Ishikawa (cell line): ENCODE data around the gene EPB42.

ENCODE experiments used
- CEBPB ChIP-seq: IDR thresholded peaks from 2 replicates; pipeline ENCODE4 v1.6.1; 2012
- CREB1 ChIP-seq: IDR thresholded peaks from 2 replicates; pipeline ENCODE4 v1.6.1; 2012; ENCODE audit warnings: low read depth
- EGR1 ChIP-seq: IDR thresholded peaks from 2 replicates; pipeline ENCODE4 v1.6.1; 2012
- EP300 ChIP-seq: IDR thresholded peaks from 2 replicates; pipeline ENCODE4 v1.6.1; 2012; ENCODE audit warnings: borderline replicate concordance
- FOXM1 ChIP-seq: IDR thresholded peaks from 2 replicates; pipeline ENCODE4 v1.6.1; 2012; ENCODE audit warnings: low read depth, borderline replicate concordance
- MAX ChIP-seq: IDR thresholded peaks from 2 replicates; pipeline ENCODE4 v1.6.1; 2012
- NFIC ChIP-seq: IDR thresholded peaks from 2 replicates; pipeline ENCODE4 v1.6.1; 2012
- RAD21 ChIP-seq: IDR thresholded peaks from 2 replicates; pipeline ENCODE4 v1.6.1; 2012; ENCODE audit warnings: low read depth
- TAF1 ChIP-seq: IDR thresholded peaks from 2 replicates; pipeline ENCODE4 v1.6.1; 2012; ENCODE audit warnings: low read depth, mild to moderate bottlenecking
- TCF12 ChIP-seq: IDR thresholded peaks from 2 replicates; pipeline ENCODE4 v1.6.1; 2012; ENCODE audit warnings: low read depth
- TEAD4 ChIP-seq: IDR thresholded peaks from 2 replicates; pipeline ENCODE4 v1.6.1; 2012
- YY1 ChIP-seq: IDR thresholded peaks from 2 replicates; pipeline ENCODE4 v1.6.1; 2012; ENCODE audit warnings: low read depth
- ZBTB7A ChIP-seq: IDR thresholded peaks from 2 replicates; pipeline ENCODE4 v1.6.1; 2012; ENCODE audit warnings: low read depth
- TF ChIP-seq, protein P1 (sequence below): IDR thresholded peaks from 2 replicates; pipeline ENCODE4 v1.6.1; 2012; ENCODE audit warnings: low read depth, mild to moderate bottlenecking
- TF ChIP-seq, protein P2 (sequence below): IDR thresholded peaks from 2 replicates; pipeline ENCODE4 v1.6.1; 2012

Gene EPB42

DNA sequence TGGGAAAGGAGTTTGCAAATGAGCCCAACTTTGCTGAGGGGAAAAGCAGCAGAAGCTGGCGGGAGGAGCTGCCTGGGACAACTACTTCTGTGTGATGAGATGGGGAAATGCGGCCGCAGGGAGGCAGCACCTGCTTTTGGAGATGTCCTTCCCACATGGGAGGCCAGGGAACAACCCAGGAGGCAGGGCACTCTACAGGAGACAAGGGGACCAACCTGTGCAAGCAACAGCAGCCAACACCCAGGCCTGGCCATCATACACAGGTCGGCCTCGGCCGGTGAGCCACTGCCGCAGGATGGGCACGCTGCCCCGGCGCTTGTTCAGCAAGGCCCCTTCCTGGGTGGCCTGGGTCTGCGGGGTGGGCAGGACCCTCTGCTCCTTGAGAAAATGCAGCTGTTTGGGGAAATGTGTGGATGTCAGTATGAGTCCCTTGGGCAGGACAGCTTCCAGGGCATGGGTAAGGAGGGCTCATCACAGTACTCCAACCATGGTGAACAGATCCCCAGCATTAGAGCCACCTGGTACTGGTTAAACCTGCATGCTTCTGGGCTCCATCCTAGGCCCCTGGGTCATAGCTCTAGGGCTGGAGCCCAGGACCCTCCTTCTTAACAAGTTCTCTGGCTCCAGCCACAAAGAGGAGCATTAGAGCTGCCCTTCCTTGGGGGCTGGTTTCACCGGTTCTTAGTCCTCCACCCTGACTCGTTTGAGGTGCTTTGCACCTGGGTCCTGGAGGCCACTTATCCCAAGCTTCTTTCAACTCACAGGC is 11.6 kb downstream of the EPB42 start:
- TF ChIP-seq RAD21 (peak; percentile 15; the same call in 1 of the 2 replicates), ZBTB7A (no peak)

- TF ChIP-seq EGR1 (no peak), TCF12 (no peak), YY1 (no peak), CREB1 (no peak), NFIC (no peak), EP300 (no peak), TAF1 (no peak), RAD21 (no peak), ZBTB7A (no peak), CEBPB (no peak), TEAD4 (no peak), FOXM1 (no peak), MAX (no peak)
- TF ChIP-seq, protein P1, sequence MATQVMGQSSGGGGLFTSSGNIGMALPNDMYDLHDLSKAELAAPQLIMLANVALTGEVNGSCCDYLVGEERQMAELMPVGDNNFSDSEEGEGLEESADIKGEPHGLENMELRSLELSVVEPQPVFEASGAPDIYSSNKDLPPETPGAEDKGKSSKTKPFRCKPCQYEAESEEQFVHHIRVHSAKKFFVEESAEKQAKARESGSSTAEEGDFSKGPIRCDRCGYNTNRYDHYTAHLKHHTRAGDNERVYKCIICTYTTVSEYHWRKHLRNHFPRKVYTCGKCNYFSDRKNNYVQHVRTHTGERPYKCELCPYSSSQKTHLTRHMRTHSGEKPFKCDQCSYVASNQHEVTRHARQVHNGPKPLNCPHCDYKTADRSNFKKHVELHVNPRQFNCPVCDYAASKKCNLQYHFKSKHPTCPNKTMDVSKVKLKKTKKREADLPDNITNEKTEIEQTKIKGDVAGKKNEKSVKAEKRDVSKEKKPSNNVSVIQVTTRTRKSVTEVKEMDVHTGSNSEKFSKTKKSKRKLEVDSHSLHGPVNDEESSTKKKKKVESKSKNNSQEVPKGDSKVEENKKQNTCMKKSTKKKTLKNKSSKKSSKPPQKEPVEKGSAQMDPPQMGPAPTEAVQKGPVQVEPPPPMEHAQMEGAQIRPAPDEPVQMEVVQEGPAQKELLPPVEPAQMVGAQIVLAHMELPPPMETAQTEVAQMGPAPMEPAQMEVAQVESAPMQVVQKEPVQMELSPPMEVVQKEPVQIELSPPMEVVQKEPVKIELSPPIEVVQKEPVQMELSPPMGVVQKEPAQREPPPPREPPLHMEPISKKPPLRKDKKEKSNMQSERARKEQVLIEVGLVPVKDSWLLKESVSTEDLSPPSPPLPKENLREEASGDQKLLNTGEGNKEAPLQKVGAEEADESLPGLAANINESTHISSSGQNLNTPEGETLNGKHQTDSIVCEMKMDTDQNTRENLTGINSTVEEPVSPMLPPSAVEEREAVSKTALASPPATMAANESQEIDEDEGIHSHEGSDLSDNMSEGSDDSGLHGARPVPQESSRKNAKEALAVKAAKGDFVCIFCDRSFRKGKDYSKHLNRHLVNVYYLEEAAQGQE, result no peak
- TF ChIP-seq, protein P2, sequence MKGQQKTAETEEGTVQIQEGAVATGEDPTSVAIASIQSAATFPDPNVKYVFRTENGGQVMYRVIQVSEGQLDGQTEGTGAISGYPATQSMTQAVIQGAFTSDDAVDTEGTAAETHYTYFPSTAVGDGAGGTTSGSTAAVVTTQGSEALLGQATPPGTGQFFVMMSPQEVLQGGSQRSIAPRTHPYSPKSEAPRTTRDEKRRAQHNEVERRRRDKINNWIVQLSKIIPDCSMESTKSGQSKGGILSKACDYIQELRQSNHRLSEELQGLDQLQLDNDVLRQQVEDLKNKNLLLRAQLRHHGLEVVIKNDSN, result no peak
These were observed 12.5 kb downstream of the EPB42 start for GRCh38 chr15:43208052-43209002.

DNA sequence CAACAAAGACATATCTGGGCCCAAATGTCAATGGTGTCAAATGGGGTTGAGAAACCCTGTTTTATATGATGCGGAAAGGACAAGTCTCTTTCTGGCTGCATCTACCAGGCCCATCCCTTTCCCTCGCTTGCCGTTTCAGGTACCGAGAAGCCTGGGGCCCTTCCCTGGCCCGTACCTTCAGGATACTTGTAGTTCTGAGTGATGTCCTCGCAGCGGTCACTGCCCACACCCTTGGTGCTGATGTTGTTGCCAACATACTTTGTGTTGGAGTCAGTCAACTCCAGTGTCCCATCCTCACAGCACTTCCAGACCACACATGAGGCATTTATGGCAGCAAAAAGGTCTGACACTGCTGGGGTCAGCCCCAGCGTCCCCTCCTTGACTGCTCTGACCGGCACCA is 13.8 kb downstream of the EPB42 start:
- TF ChIP-seq MAX (no peak), TCF12 (no peak), TEAD4 (no peak), TAF1 (no peak), EP300 (no peak), CREB1 (no peak), FOXM1 (no peak), EGR1 (no peak), CEBPB (no peak), YY1 (no peak), NFIC (no peak), RAD21 (no peak), ZBTB7A (no peak)
- TF ChIP-seq, protein P1, result no peak
- TF ChIP-seq, protein P2, result no peak

GRCh38 chr15:43206054-43206453 is 14.8 kb downstream of the EPB42 start:
- TF ChIP-seq ZBTB7A (no peak), TAF1 (no peak), MAX (no peak), NFIC (no peak), TCF12 (no peak), CREB1 (no peak), RAD21 (no peak), EP300 (no peak), CEBPB (no peak)
- TF ChIP-seq, protein P2, result no peak
- TF ChIP-seq, protein P1, result no peak
